Measurements from ENCODE around the gene LEPROT.

LEPROT gene

DNA sequence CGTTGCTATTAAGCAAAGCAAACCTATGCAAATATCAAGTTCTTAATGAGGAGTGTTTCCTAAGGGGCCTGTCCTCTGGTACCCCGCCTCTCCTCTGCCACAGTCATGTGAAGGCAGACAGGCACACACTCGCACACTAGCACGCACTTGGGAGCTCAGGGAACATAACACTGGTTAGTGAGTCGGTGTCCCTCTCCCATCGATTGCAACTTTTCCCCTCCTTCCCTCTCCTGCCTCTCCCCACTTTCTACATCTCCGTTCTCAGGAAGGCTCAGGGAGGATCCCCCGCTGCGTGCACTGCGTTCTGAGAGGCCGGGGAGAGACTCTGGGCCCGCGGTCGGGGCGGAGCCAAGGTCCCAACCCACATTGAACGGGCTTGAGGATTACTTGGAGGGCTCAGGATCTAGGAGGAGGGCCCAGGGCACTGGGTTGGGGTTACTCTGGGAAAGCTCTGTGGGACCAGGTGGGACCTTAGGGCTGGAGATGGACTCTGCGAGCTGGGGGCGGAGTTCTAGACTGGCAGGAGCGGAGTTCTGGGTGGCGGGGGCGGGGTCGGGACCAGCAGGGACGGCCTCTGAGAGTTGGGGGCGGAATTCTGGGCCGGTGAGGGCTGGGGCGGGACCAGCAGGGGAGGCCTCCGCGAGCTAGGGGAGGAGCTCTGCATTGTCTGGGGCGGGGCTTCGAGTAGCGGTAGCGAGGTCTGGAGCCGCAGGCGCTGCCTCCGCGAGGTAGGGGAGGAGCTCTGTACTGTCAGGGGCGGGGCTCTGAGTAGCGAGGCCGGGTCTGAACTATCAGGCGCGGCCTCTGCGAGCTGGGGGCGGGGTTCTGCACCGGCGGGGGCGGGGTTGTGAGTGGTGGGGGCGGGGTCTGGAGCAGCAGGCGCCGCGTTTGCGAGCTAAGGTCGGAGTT, 533 bp upstream of the LEPROT start:
- TF ChIP-seq ELF4 (IDR thresholded peaks at IDR 0.05) = no peak
- TF ChIP-seq, protein P1, sequence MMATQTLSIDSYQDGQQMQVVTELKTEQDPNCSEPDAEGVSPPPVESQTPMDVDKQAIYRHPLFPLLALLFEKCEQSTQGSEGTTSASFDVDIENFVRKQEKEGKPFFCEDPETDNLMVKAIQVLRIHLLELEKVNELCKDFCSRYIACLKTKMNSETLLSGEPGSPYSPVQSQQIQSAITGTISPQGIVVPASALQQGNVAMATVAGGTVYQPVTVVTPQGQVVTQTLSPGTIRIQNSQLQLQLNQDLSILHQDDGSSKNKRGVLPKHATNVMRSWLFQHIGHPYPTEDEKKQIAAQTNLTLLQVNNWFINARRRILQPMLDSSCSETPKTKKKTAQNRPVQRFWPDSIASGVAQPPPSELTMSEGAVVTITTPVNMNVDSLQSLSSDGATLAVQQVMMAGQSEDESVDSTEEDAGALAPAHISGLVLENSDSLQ (IDR thresholded peaks at IDR 0.05) = peak; percentile 60; the same call in 1 of the 2 replicates
- peak; percentile 100 for DNase-seq (ENCODE audit: extremely low spot score)
- POLR2A ChIA-PET = interaction anchor here (0.6 to 1.4 kb wide), 5 partner anchors 27 to 165 kb away, joined by 3 to 11 read pairs (median 3); no protein-coding TSS in a partner anchor
- CTCF ChIA-PET = interaction anchor here (1.0 kb wide), 1 partner anchor 11 kb away, joined by 3 read pairs; no protein-coding TSS in a partner anchor

DNA sequence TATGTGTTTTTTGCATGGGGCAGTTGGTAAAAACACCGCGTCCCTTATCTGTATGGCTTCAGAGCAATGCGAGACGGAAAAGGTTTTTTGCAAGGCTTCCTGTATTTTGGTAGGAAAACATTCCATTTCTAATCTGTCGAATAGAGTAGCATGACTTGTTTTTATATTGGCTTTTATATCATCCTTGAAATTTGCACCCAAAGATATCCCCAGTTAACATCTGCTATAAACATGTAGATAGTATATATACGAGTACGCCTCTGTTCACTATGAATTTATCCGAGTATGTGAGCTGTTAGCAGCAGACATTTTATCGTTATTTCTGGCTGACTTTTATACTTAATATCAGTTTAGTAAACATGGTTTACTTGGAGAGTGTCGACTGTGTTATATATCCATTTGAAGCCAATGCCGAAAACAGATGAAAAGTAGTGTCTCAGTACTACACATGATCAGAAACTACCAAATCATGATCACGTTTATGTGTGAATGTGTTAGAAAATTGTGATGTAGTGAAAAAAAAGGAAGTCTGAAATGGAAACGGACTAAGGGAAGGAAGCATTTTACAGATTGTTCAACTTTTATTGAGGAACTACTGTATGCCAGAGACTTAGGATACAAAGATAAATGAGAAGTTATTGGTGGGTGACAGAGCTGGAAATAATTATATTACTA, 1.0 kb downstream of the LEPROT start:
- no peak for TF ChIP-seq FOXK2 (IDR thresholded peaks at IDR 0.05)
- TF ChIP-seq, protein P1 (IDR thresholded peaks at IDR 0.05) = no peak
- no peak for TF ChIP-seq L3MBTL2 (conservative IDR thresholded peaks at IDR 0.05)
- TF ChIP-seq SUZ12 (IDR thresholded peaks at IDR 0.05) = no peak
- no peak; the same call in 1 of the 2 replicates for TF ChIP-seq CTBP1 (IDR thresholded peaks at IDR 0.05; ENCODE audit: borderline replicate concordance)
- TF ChIP-seq NFRKB (IDR thresholded peaks at IDR 0.05) = no peak
- TF ChIP-seq FOXA1 (IDR thresholded peaks at IDR 0.05) = no peak
- no peak for TF ChIP-seq SP1 (IDR thresholded peaks at IDR 0.05)
- no peak for TF ChIP-seq LEF1 (IDR thresholded peaks at IDR 0.05; ENCODE audit: borderline replicate concordance)
- no peak for TF ChIP-seq ARNT (IDR thresholded peaks at IDR 0.05)
- no peak for TF ChIP-seq ZNF384 (IDR thresholded peaks at IDR 0.05)
- CTCF ChIA-PET = interaction anchor here (0.6 to 0.9 kb wide), 2 partner anchors 9 to 190 kb away, joined by 3 read pairs; no protein-coding TSS in a partner anchor
- POLR2A ChIA-PET = no interaction called here
- DNase-seq (ENCODE audit: extremely low spot score) = no peak

DNA sequence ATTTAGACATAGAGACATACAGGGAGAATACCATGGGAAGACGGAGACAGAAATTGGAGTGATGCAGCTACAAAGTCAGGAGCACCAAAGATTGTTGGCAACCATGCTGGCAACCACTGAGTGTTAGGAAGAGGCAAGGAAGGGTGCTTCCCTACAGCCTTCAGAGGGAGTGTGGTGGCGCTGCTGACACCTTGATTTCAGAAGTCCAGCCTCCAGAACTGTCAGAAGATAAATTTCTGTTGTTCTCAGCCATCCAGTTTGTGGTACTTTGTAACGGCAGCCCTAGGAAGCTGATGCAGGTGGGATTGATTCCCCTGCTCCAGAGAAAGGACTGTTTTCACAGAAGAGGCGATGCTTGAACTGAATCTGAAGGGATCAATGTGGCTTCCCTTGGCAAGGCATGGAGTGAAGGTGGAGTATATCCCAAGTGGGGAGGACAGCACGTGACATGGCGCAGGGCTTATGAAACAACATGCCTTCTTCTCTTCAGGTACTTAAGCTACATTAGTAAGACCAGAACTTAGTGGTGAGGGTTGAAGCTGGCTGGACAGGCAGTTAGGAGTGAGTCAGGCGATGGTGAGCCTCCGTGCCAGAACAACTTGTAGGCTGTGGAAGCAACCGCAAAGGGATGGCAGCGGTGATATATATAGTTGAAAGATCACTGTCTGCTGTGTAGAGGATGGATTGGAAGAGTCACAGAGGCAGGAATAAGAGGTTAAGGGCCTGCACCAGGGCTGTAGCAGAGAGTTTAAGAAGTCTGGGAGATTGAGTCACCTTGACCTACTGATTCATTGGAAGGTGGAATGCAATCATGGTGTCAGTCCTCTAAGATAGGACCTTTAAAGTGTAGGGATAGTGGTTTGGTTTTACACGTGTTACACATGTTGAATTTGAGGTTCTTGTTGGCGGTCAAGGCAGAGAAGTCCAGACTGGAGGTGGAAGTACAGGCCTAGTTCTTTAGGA, 2.1 kb downstream of the LEPROT start:
- TF ChIP-seq NFRKB (IDR thresholded peaks at IDR 0.05) = no peak
- TF ChIP-seq, protein P1 (IDR thresholded peaks at IDR 0.05) = no peak
- TF ChIP-seq LEF1 (IDR thresholded peaks at IDR 0.05; ENCODE audit: borderline replicate concordance) = no peak
- TF ChIP-seq HDGF (IDR thresholded peaks at IDR 0.05; ENCODE audit: borderline replicate concordance) = no peak
- TF ChIP-seq FOXA1 (IDR thresholded peaks at IDR 0.05) = no peak
- POLR2A ChIA-PET = no interaction called here
- no peak for DNase-seq (ENCODE audit: extremely low spot score)
- CTCF ChIA-PET = interaction anchor here (0.9 kb wide), 1 partner anchor 8 kb away, joined by 3 read pairs; no protein-coding TSS in a partner anchor

DNA sequence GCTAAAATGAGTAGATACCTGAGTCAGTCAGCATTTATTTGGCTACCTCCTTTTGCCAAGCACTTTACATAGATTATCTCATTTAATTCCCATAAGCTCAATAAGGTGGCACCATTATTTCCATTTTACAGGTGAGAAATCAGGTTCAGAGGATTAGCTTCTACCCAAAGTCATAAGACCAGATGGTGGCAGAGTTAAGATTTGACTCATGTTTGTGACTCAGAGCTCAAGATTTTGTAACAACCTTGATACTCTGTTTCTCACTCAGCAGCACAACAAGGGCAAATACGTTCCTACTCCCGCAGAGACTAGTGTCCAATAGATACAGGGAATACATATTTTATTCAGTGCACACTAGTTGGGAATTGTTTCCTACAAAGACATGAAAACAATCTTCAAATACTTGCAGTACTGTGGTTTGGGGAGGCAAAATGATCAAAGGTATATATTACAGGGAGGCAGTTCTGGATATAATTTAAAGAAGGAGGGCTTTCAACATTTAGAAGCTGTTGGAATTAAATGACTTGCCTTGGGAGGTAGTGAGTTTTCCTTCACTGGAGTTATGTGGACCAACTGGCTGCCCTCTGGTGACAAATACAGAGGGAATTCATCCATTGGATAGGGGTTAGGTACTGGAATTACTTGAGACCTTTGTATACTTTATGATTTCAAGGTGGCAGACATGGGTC, 3.6 kb downstream of the LEPROT start:
- TF ChIP-seq TARDBP (IDR thresholded peaks at IDR 0.05) (no peak), SP1 (IDR thresholded peaks at IDR 0.05) (no peak), CTBP1 (IDR thresholded peaks at IDR 0.05; ENCODE audit: borderline replicate concordance) (no peak), NFRKB (IDR thresholded peaks at IDR 0.05) (no peak), ELF4 (IDR thresholded peaks at IDR 0.05) (no peak), LEF1 (IDR thresholded peaks at IDR 0.05; ENCODE audit: borderline replicate concordance) (no peak)
- TF ChIP-seq, protein P1 (IDR thresholded peaks at IDR 0.05) = no peak
- ChIA-PET CTCF (no interaction called here), POLR2A (no interaction called here)
- no peak for DNase-seq (ENCODE audit: extremely low spot score)

DNA sequence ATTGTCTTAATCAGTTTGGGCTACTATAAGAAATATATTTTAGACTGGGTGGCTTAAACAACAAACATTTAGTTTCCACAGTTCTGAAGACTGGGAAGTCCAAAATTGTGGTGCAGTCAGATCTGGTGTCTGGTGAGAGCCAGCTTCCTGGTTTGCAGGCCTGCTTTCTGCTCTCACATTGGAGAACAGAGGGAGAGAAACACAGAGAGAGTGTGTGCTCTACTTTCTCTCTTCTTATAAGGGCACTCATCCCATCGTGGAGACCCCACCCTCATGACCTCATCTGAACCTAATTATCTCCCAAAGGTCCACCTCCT, 4.1 kb downstream of the LEPROT start:
- POLR2A ChIA-PET = no interaction called here
- CTCF ChIA-PET = no interaction called here
- DNase-seq (ENCODE audit: extremely low spot score) = no peak
- TF ChIP-seq FOXA1 (IDR thresholded peaks at IDR 0.05) (no peak), ELF4 (IDR thresholded peaks at IDR 0.05) (no peak), SP1 (IDR thresholded peaks at IDR 0.05) (no peak), L3MBTL2 (conservative IDR thresholded peaks at IDR 0.05) (no peak), SUZ12 (IDR thresholded peaks at IDR 0.05) (no peak), LEF1 (IDR thresholded peaks at IDR 0.05; ENCODE audit: borderline replicate concordance) (no peak), TARDBP (IDR thresholded peaks at IDR 0.05) (no peak), NFRKB (IDR thresholded peaks at IDR 0.05) (no peak), HDGF (IDR thresholded peaks at IDR 0.05; ENCODE audit: borderline replicate concordance) (no peak), ARNT (IDR thresholded peaks at IDR 0.05) (no peak), BHLHE40 (IDR thresholded peaks at IDR 0.05; ENCODE audit: borderline replicate concordance) (no peak), FOXM1 (IDR thresholded peaks at IDR 0.05; ENCODE audit: borderline replicate concordance) (no peak), FOXK2 (IDR thresholded peaks at IDR 0.05) (no peak), ZNF384 (IDR thresholded peaks at IDR 0.05) (no peak), CTBP1 (IDR thresholded peaks at IDR 0.05; ENCODE audit: borderline replicate concordance) (no peak)
- TF ChIP-seq, protein P1 (IDR thresholded peaks at IDR 0.05) = no peak

All from HEK293T (cell line).